HL-60 (cell line): Measurements from ENCODE around the gene EHBP1.

ENCODE experiments used
- CTCF ChIP-seq: IDR thresholded peaks from one replicate; pipeline ENCODE4 v1.5.1; 2011; ENCODE audit warnings: low read length, control low read depth, inconsistent platforms; ENCODE audit not compliant: insufficient read depth
- GABPA ChIP-seq: IDR thresholded peaks from 2 replicates; pipeline ENCODE4 v1.6.1; 2012; ENCODE audit warnings: low read depth
- POLR2AphosphoS5 ChIP-seq: IDR thresholded peaks from 2 replicates; pipeline ENCODE4 v1.6.1; 2012; ENCODE audit warnings: low read depth
- REST ChIP-seq: IDR thresholded peaks from 2 replicates; pipeline ENCODE4 v1.6.1; 2012; ENCODE audit warnings: low read depth; ENCODE audit not compliant: insufficient replicate concordance
- SPI1 ChIP-seq: IDR thresholded peaks from 2 replicates; pipeline ENCODE4 v1.6.1; 2012; ENCODE audit warnings: low read depth, mild to moderate bottlenecking, borderline replicate concordance

- TF ChIP-seq CTCF (no peak), POLR2AphosphoS5 (no peak), REST (no peak), GABPA (no peak), SPI1 (no peak)
Measured at GRCh38 chr2:63007813-63008458, 302.4 kb downstream of the EHBP1 start.
